K562 (cell line): ENCODE measurements around the gene IP6K1. TPM values are rescaled to one million over a fixed set of nuclear protein-coding genes. Genes with fewer than 3 reads are reported as not detected.
A peak's percentile ranks its signal among the peaks of the same experiment; 100 is the strongest.

Source experiments
- ARNT ChIP-seq, 2 experiments: fragments of 450-650 bp; IDR thresholded peaks; 2 replicates each; pipeline ENCODE4 v1.6.1; 2016; ENCODE audit warnings: mild to moderate bottlenecking in 1 of 2
- CHD1 ChIP-seq: fragments of 200-600 bp; sonication (generic); IDR thresholded peaks from one replicate; pipeline ENCODE4 v1.6.1; 2012; ENCODE audit warnings: mild to moderate bottlenecking, moderate library complexity, low read length, inconsistent platforms
- HDAC2 ChIP-seq: fragments of 450-650 bp; IDR thresholded peaks from 2 replicates; pipeline ENCODE4 v1.6.1; 2016; ENCODE audit warnings: mild to moderate bottlenecking
- HNRNPK ChIP-seq: fragments of 200-400 bp; formaldehyde crosslinking; IDR thresholded peaks from one replicate; pipeline ENCODE4 v1.6.1; 2018; ENCODE audit warnings: mild to moderate bottlenecking, low read depth, low read length; ENCODE audit not compliant: poor library complexity, severe bottlenecking
- MAFG ChIP-seq: fragments of 450-650 bp; conservative IDR thresholded peaks from 2 replicates; pipeline ENCODE4 v1.6.1; 2016; ENCODE audit warnings: missing genetic modification characterization, missing compliant biosample characterization
- MAFK ChIP-seq: IDR thresholded peaks from 2 replicates; pipeline ENCODE4 v1.6.1; 2011; ENCODE audit warnings: low read length, improper control_type of control experiment
- NFIC ChIP-seq: fragments of 450-650 bp; IDR thresholded peaks from 2 replicates; pipeline ENCODE4 v1.6.1; 2017; ENCODE audit warnings: mild to moderate bottlenecking, inconsistent platforms
- SIX5 ChIP-seq, 2 experiments: IDR thresholded peaks; 2 replicates each; pipeline ENCODE4 v1.6.1; 2011; ENCODE audit warnings: low read length in 2 of 2, borderline replicate concordance in 1 of 2, low read depth in 1 of 2, mild to moderate bottlenecking in 1 of 2, moderate library complexity in 1 of 2; ENCODE audit not compliant: insufficient read depth in 1 of 2
- SOX6 ChIP-seq: fragments of 450-650 bp; IDR thresholded peaks from 2 replicates; pipeline ENCODE4 v1.6.1; 2014; ENCODE audit warnings: mild to moderate bottlenecking
- SRF ChIP-seq, 2 experiments: fragments of 250-450, 450-650 bp in 1 of 2; sonication (Bioruptor Pico) in 1 of 2; sonication (generic) in 1 of 2; formaldehyde crosslinking; IDR thresholded peaks; 2 replicates each; pipeline versions ENCODE4 v1.5.0 to v1.5.1; 2020 to 2022; ENCODE audit warnings: mild to moderate bottlenecking in 1 of 2, missing genetic modification reagents in 1 of 2
- YY1 ChIP-seq, 3 experiments: IDR thresholded peaks; 2 replicates each; pipeline ENCODE4 v1.6.1; 2011; ENCODE audit warnings: low read length in 2 of 3, mild to moderate bottlenecking in 2 of 3, moderate library complexity in 2 of 3, borderline replicate concordance in 1 of 3, control low read depth in 1 of 3, low read depth in 1 of 3; ENCODE audit not compliant: insufficient read depth in 3 of 3, insufficient replicate concordance in 2 of 3, control insufficient read depth in 1 of 3, insufficient read length in 1 of 3; ENCODE audit errors: extremely low read depth in 1 of 3
- ZBTB17 ChIP-seq: fragments of 450-650 bp; formaldehyde crosslinking; IDR thresholded peaks from 2 replicates; pipeline ENCODE4 v1.4.0; 2020; ENCODE audit warnings: mild to moderate bottlenecking
- ZNF174 ChIP-seq: fragments of 250-450 bp; sonication (Bioruptor Pico); IDR thresholded peaks from 2 replicates; pipeline ENCODE4 v1.4.0; 2020; ENCODE audit warnings: mild to moderate bottlenecking
- ZNF407 ChIP-seq: fragments of 450-650 bp; IDR thresholded peaks from 2 replicates; pipeline ENCODE4 v1.6.1; 2016; ENCODE audit warnings: low read depth
- polyA plus RNA-seq, 8 experiments: library from polyadenylated mRNA; depleted of rRNA in 4 of 8; stranded (reverse) in 5 of 8; unstranded in 3 of 8; fragments of >200 nt; fragmentation: Nextera tagmentation in 2 of 8; fragmentation: Illumina TruSeq in 1 of 8; extraction: Ambion mirVana in 2 of 8; extraction: Trizol in 1 of 8; gene quantifications; 2 replicates each; pipeline versions ENCODE4 v1.2.1 to v1.2.3, GENCODE V29; 2011 to 2014; ENCODE audit warnings: inconsistent platforms in 1 of 8, missing spikeins in 1 of 8
- total RNA-seq, 7 experiments: library from RNA; depleted of rRNA in 6 of 7; stranded (reverse); fragments of >200 nt in 6 of 7; fragmentation: Illumina TruSeq in 2 of 7; extraction: Trizol in 2 of 7; gene quantifications; 2 replicates each; pipeline versions ENCODE4 v1.2.1 to v1.2.3, GENCODE V29; 2011 to 2021; ENCODE audit warnings: low replicate concordance in 1 of 7
- TF ChIP-seq, protein P1 (sequence below): fragments of 250-450 bp; sonication (Bioruptor Pico); IDR thresholded peaks from 2 replicates; pipeline ENCODE4 v1.8.0; 2021; ENCODE audit warnings: borderline replicate concordance, mild to moderate bottlenecking, moderate library complexity; ENCODE audit not compliant: poor library complexity, severe bottlenecking
- TF ChIP-seq, protein P2 (sequence below): IDR thresholded peaks from 2 replicates; pipeline ENCODE4 v1.6.1; 2014; ENCODE audit warnings: antibody characterized with exemption

The IP6K1 gene
- total and polyA plus RNA-seq, 9 of the 15 experiments (the other 6 are each of a cell fraction or from before 2014, with no cell fraction given): 0.46 to 29.2 (median 13.1) TPM

- 0 out of 4 replicates have a peak, but pooled peaks of 1 of the 2 experiments have one; percentile 26 for TF ChIP-seq SRF (CRISPR knock-in tag; IDR thresholded peaks at IDR 0.05)
- no peak for TF ChIP-seq ARNT (IDR thresholded peaks at IDR 0.05)
- TF ChIP-seq HNRNPK: no peak
- TF ChIP-seq, protein P1, sequence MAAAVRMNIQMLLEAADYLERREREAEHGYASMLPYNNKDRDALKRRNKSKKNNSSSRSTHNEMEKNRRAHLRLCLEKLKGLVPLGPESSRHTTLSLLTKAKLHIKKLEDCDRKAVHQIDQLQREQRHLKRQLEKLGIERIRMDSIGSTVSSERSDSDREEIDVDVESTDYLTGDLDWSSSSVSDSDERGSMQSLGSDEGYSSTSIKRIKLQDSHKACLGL: no peak
- 0 out of 2 replicates have a peak, but pooled peaks have one; percentile 41 for TF ChIP-seq ZBTB17 (CRISPR knock-in tag)
- no peak for TF ChIP-seq SOX6
- TF ChIP-seq, protein P2, sequence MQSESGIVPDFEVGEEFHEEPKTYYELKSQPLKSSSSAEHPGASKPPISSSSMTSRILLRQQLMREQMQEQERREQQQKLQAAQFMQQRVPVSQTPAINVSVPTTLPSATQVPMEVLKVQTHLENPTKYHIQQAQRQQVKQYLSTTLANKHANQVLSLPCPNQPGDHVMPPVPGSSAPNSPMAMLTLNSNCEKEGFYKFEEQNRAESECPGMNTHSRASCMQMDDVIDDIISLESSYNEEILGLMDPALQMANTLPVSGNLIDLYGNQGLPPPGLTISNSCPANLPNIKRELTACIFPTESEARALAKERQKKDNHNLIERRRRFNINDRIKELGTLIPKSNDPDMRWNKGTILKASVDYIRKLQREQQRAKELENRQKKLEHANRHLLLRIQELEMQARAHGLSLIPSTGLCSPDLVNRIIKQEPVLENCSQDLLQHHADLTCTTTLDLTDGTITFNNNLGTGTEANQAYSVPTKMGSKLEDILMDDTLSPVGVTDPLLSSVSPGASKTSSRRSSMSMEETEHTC: 0 out of 2 replicates have a peak, but pooled peaks have one; percentile 5
- TF ChIP-seq MAFK: no peak
- peak; percentile 9; the same call in 1 of the 2 replicates for TF ChIP-seq NFIC
- TF ChIP-seq HDAC2: 0 out of 2 replicates have a peak, but pooled peaks have one; percentile 33
- no peak for TF ChIP-seq SIX5 (IDR thresholded peaks at IDR 0.05; ENCODE audit: borderline replicate concordance in 1 of 2, insufficient read depth in 1 of 2, low read depth in 1 of 2, low read length in 2 of 2)
- TF ChIP-seq MAFG (tag): no peak
- TF ChIP-seq ZNF407: peak; percentile 93
- TF ChIP-seq CHD1: peak; percentile 80
- no peak for TF ChIP-seq ZNF174 (CRISPR knock-in tag)
- TF ChIP-seq YY1 (IDR thresholded peaks at IDR 0.05; ENCODE audit: borderline replicate concordance in 1 of 3, control insufficient read depth in 1 of 3, extremely low read depth in 1 of 3, insufficient read depth in 3 of 3, insufficient read length in 1 of 3, insufficient replicate concordance in 2 of 3, low read depth in 1 of 3, low read length in 2 of 3): peak in 1 of 3 experiments; percentile 35
Observed at GRCh38 chr3:49689046-49689907, 97.1 kb downstream of the IP6K1 start, which contains the start of the genes MST1 and RNF123 (continued).
